Panc1 (cell line): Measurements from ENCODE around the gene DPYSL3. TPM values are rescaled to one million over a fixed set of nuclear protein-coding genes. Genes with fewer than 3 reads are reported as not detected.

Source experiments
- ATAC-seq: fragments of 200-7000 bp; cut with Tn5 transposase; 2 replicates; pipeline ENCODE4 v1.9.1; 2020; ENCODE audit warnings: mild to moderate bottlenecking, moderate library complexity
- BruUV-seq: library from RNA; stranded (reverse); fragments of 400-500 nt; replicated peaks from 2 replicates; lab custom pipeline; 2021; lab: Mats Ljungman, UMichigan
- CTCF ChIA-PET: fragments of 300-600 bp; sonication (Branson Sonifier 250); formaldehyde crosslinking; loops from one replicate; lab custom pipeline; 2022; ENCODE audit warnings: antibody characterized with exemption; lab: Charles Lee
- POLR2A ChIA-PET: fragments of 300-600 bp; sonication (Branson Sonifier 250); formaldehyde crosslinking; loops from one replicate; lab custom pipeline; 2022; ENCODE audit warnings: antibody characterized with exemption; lab: Charles Lee
- DNase-seq: peaks from one replicate; pipeline ENCODE4 v3.0.0-alpha.2; 2010; ENCODE audit warnings: low read depth, low spot score
- H3K27ac ChIP-seq: 2 replicates; pipeline ENCODE4 v1.5.1; 2011; ENCODE audit warnings: mild to moderate bottlenecking, low read length, inconsistent platforms
- H3K27me3 ChIP-seq: fragments of 200-500 bp; sonication (Bioruptor generic); 2 replicates; pipeline ENCODE4 v1.6.0; 2014; ENCODE audit warnings: low read length, inconsistent platforms; ENCODE audit not compliant: control insufficient read depth, insufficient read depth
- H3K36me3 ChIP-seq: fragments of 200-500 bp; sonication (Bioruptor generic); 2 replicates; pipeline ENCODE4 v1.5.1; 2014; ENCODE audit warnings: inconsistent platforms, mild to moderate bottlenecking, low read length, moderate library complexity; ENCODE audit not compliant: control insufficient read depth, insufficient read depth
- H3K4me1 ChIP-seq: 2 replicates; pipeline ENCODE4 v1.5.1; 2011; ENCODE audit warnings: inconsistent platforms, mild to moderate bottlenecking, low read length, moderate library complexity; ENCODE audit not compliant: control insufficient read depth, insufficient read depth
- H3K4me3 ChIP-seq, 2 experiments: 2 replicates each; pipeline ENCODE4 v1.5.1; 2011 to 2012; ENCODE audit warnings: low read depth in 2 of 2, low read length in 2 of 2, mild to moderate bottlenecking in 2 of 2, inconsistent platforms in 1 of 2, moderate library complexity in 1 of 2
- H3K9me3 ChIP-seq: fragments of 200-500 bp; sonication (Bioruptor generic); 2 replicates; pipeline ENCODE4 v1.5.1; 2014; ENCODE audit warnings: low read depth, mild to moderate bottlenecking, inconsistent platforms, low read length, moderate library complexity; ENCODE audit not compliant: control insufficient read depth, insufficient read depth
- CTCF ChIP-seq: fragments of 450-650 bp; IDR thresholded peaks from 2 replicates; pipeline ENCODE4 v1.5.1; 2017; ENCODE audit warnings: mild to moderate bottlenecking
- POLR2AphosphoS5 ChIP-seq: IDR thresholded peaks from 2 replicates; pipeline ENCODE4 v1.6.1; 2012; ENCODE audit warnings: mild to moderate bottlenecking, low read depth, low read length, moderate library complexity
- REST ChIP-seq, 2 experiments: IDR thresholded peaks; 2 replicates each; pipeline ENCODE4 v1.6.1; 2011 to 2012; ENCODE audit warnings: low read depth in 2 of 2, control low read depth in 1 of 2, low read length in 1 of 2, mild to moderate bottlenecking in 1 of 2, moderate library complexity in 1 of 2; ENCODE audit not compliant: insufficient read depth in 1 of 2
- SIN3A ChIP-seq: IDR thresholded peaks from 2 replicates; pipeline ENCODE4 v1.6.1; 2012; ENCODE audit warnings: low read depth, mild to moderate bottlenecking, low read length, moderate library complexity, borderline replicate concordance; ENCODE audit not compliant: insufficient read depth
- TCF7L2 ChIP-seq: IDR thresholded peaks from 2 replicates; pipeline ENCODE4 v1.6.1; 2011; ENCODE audit warnings: mild to moderate bottlenecking, low read depth, low read length, inconsistent platforms
- in situ Hi-C: cut with HindIII; loops from 2 replicates; pipeline ENCODE4 v1.10.0; 2016; ENCODE audit warnings: low sequenced_read_pairs, low pct_unique_long_range_greater_than_20kb
- intact Hi-C: fragments of 100-400 bp; cut with micrococcal nuclease; formaldehyde crosslinking; loops from one replicate; pipeline ENCODE4 v1.10.0; 2022; ENCODE audit not compliant: unreplicated experiment
- total RNA-seq: library from RNA; stranded (reverse); gene quantifications from one replicate; pipeline ENCODE4 v1.2.1, GENCODE V29; 2021; ENCODE audit not compliant: unreplicated experiment

DPYSL3 gene
- total RNA-seq, 1 experiment from 2014 or later = 1.1 TPM

GRCh38 chr5:147437161-147437596 is 72.7 kb downstream of the DPYSL3 start:
- in situ Hi-C loops (no loop called here), intact Hi-C loops (no loop called here)
- DNase-seq (no peak), ATAC-seq (no peak)
- ChIA-PET POLR2A (no interaction called here), CTCF (no interaction called here)
- Histone ChIP-seq H3K4me1 (no peaks in the 10 kb centered on the region), H3K27ac (no peak overlapping the region), H3K9me3 (no peaks in the 10 kb centered on the region), H3K4me3 (no peak overlapping the region), H3K27me3 (peaks cover 4% of the 10 kb centered on the region; the same call in 1 of the 2 replicates), H3K36me3 (no peaks in the 10 kb centered on the region)
- BruUV-seq = no TSS peak
- TF ChIP-seq CTCF = no peak
- no peak for TF ChIP-seq SIN3A
- TF ChIP-seq POLR2AphosphoS5 = no peak
- no peak for TF ChIP-seq REST (IDR thresholded peaks at IDR 0.05; ENCODE audit: insufficient read depth in 1 of 2, low read depth in 2 of 2, low read length in 1 of 2)
- TF ChIP-seq TCF7L2 = no peak

GRCh38 chr5:147436596-147436995 is 73.3 kb downstream of the DPYSL3 start:
- no peaks in the 10 kb centered on the region for H3K4me1 ChIP-seq
- no peaks in the 10 kb centered on the region for H3K36me3 ChIP-seq
- DNase-seq = no peak
- no peaks in the 10 kb centered on the region for H3K9me3 ChIP-seq
- BruUV-seq = no TSS peak
- intact Hi-C loops = no loop called here
- no peak overlapping the region for H3K4me3 ChIP-seq
- in situ Hi-C loops = no loop called here
- no peak for TF ChIP-seq POLR2AphosphoS5
- no peak for TF ChIP-seq TCF7L2
- no peak for TF ChIP-seq SIN3A
- TF ChIP-seq REST (IDR thresholded peaks at IDR 0.05; ENCODE audit: insufficient read depth in 1 of 2, low read depth in 2 of 2, low read length in 1 of 2) = no peak
- no peak for TF ChIP-seq CTCF
- peaks cover 4% of the 10 kb centered on the region; the same call in 1 of the 2 replicates for H3K27me3 ChIP-seq
- CTCF ChIA-PET = no interaction called here
- H3K27ac ChIP-seq = no peak overlapping the region
- POLR2A ChIA-PET = no interaction called here
- ATAC-seq = no peak
